SHP77 treated with DMSO at 0.1 percent for 48 hours (cell line): ENCODE data around the gene MIA.
"Not testable (repeated sequence)": the region's sequence is repeated elsewhere in the genome, so short reads cannot be mapped to it uniquely, and the experiment has no call there.

ENCODE experiments used
- DNase-seq: peaks from one replicate; lab custom pipeline; 2025; lab: John Stamatoyannopoulos, UW

MIA gene

GRCh38 chr19:40780582-40780981, 5.3 kb downstream of the MIA start:
- no peak for DNase-seq

- DNase-seq = no peak
These were observed 5.8 kb downstream of the MIA start for GRCh38 chr19:40781140-40781539.

GRCh38 chr19:40783711-40784110, 8.4 kb downstream of the MIA start:
- DNase-seq = no peak

- DNase-seq = not testable (repeated sequence)
These were observed 8.8 kb downstream of the MIA start for GRCh38 chr19:40784146-40784545.

DNA sequence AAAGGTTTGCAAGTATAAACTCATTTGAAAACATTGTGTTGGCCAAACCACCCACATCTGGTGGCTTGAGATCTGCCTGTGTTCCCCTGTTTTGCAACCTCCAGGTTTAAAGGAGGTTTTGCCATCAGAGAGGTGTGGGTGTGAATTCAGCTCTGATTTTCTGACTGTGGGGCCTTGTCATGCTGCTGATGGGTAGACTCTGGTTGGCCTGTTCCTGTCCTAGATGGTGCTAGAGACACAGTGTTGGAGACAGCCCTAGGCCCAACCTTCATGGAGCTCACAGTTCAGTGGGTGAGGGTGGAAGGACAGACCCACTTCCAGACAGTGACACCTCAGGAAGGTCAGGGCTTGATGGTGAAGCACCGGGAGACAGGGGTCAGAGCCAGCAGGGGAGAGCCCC, 10.2 kb downstream of the MIA start:
- no peak for DNase-seq

- DNase-seq = no peak
These were observed 11.0 kb downstream of the MIA start for GRCh38 chr19:40786060-40787037.

GRCh38 chr19:40791349-40791748, 16.0 kb downstream of the MIA start:
- no peak for DNase-seq

- no peak for DNase-seq
These were observed 16.7 kb downstream of the MIA start for GRCh38 chr19:40791996-40792395.

GRCh38 chr19:40797166-40797962, 22.0 kb downstream of the MIA start:
- no peak for DNase-seq

DNA sequence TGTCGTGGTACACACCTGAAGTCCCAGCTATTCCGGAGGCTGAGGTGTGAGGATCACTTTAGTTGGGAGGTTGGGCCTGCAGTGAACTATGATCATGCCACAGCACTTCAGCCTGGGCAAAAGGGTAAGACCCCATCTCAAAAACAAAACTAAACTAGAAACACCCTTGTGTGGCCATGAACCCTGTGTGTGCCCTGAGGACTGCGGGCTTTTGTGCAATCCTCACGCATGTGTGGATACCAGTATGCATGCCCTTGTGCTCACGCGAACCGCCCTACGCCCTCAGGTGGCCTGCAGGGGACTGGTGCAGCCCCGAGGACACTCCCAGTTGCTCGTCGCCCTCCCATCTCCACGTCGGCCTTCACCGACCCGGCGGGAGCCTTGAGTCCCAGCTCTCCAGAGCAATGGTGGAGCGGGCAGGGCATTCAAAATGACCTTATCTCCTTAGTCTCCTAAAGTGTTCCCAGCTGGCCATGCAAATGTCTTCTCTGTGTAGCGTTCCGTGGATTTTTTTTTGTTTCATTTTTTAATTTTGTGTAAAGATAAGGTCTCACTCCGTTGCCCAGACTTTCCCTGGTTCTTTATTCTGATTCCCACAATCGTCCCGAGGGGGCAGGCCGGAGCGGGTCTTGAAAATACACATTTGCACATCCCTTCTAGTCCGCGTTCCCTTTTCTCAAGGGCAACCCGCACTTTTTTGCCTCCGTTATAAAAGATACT, 22.8 kb downstream of the MIA start:
- DNase-seq = peak; percentile 75

DNA sequence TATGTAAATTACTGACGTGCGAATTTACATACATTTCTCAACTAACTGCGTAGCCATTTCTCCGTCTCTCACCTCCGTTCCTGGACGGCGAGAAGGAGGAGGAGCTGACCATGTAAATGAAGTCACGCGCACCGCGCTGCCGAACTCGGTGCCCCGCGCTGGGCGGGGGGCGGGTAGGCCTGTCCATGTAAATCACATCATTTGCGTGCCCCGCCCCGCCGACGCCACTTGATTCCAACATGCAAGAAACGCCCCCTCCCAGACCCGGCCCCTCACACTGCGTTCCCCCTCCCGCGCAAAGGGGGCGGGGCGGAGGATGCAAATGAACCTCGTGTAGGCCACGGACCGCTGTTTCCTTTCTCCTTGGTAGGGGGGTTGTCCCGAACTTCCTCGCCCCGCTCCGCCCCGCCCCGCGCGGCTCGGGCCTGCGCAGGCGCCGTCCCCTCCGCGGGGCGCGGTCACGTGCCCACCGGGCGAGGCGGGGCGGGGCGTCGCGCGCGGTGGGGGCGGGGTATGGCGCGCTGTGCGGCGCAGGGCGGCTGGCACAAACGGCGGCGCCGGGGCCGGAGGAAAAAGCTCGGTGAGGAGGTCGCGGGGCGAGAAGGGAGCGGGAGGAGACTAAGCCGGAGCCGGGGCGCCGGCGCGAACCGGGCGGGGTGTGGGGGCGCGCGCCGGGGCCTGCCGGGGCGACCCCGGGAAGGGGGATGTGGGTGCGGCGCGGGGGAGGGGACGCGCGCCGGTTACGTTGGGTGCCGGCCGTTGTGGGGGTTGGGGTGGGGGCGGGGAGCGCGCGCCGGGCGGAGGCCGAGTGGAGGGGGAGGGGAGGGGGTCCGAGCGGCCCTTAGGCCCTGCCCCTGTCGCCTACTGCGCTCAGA, 23.6 kb downstream of the MIA start, which contains the start of gene EGLN2:
EGLN2 (plus strand) TSS at position 509 of the 875 bp plus-strand sequence. CDS start 1,382 bp downstream, outside the sequence.
- DNase-seq = peak; percentile 99

DNA sequence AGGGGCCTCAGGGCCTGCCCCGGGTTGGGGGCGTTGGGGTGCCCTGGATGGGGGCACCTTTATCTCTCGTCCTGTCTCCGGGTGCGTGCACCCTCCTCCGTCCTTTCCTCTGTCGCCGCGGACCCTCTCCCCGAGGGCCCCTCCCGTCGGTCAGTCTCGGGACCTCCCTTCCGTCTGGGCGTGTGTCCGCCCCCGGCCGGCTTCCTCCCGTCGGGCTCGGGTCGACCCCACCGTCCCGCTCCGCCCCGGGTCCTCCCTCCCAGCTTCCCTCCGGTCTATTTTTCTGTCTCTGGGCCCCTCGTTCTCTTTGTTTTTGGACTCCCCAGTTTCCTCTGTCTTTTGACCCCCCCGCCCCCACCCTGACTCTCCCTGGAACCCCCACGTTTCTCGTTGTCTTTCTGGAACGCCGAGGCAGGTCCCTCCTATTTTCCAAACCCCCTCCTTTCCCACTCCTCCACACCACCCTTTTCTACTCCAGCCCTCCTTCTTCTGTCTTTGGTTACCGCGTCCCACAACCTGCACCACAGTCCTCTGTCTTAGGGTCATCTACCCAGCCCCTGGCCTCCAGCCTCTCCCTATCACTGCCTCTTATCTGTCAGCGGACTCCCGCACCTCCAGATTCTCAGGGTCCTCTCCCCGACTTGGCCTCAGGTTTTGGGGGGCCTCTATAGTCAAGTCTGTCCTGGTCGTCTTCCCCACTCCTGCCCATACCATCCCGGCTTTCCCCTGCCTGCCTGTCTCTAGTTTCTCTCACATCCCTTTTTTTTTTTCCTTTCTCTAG, 24.4 kb downstream of the MIA start:
- DNase-seq = no peak

GRCh38 chr19:40800339-40800996, 25.1 kb downstream of the MIA start:
- no peak for DNase-seq

DNA sequence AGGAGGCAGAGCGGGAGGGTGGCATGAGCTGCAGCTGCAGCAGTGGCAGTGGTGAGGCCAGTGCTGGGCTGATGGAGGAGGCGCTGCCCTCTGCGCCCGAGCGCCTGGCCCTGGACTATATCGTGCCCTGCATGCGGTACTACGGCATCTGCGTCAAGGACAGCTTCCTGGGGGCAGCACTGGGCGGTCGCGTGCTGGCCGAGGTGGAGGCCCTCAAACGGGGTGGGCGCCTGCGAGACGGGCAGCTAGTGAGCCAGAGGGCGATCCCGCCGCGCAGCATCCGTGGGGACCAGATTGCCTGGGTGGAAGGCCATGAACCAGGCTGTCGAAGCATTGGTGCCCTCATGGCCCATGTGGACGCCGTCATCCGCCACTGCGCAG, 25.7 kb downstream of the MIA start:
- no peak for DNase-seq

- DNase-seq = no peak
These were observed 26.3 kb downstream of the MIA start for GRCh38 chr19:40801426-40802299.

GRCh38 chr19:40802300-40803169, 27.2 kb downstream of the MIA start:
- no peak for DNase-seq

DNA sequence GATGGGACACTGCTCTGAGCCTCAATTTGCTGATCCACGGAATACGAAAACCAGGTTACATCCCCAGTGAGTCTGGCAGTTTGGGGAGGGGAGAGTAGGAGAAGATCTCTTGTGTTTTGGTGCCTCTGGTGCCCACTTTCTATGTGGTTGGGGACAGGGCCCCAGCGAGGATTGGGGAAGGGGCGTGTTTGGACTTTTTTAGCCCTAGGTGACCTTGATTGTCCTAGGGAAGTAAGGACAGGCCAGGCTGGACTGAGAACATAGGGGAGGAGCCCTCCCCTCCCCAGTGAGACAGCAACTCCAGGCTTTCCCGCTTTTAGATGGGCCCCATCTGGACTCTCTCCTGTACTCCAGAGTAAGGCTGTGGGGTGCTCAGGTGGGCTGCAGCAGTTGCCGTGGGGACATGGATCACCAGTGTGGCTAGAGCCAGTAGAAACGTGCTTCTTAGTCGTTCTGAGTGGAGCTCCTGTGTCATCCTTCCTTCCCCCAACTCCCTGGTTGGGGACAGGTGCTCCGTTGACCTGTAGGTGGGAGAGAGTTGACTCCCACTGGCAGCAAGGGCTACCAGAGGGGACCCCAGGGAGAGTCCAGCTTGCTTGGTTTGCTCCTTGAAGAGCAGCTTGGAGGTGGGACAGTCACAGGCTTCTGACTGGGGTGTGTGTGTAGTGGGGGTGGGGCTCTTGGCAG, 28.0 kb downstream of the MIA start:
- DNase-seq = no peak
